Amniotic epithelial cell (primary cell): ENCODE data around the gene PNCK.

ENCODE experiments used
- DNase-seq: peaks from one replicate; pipeline ENCODE4 v3.0.0-alpha.2; 2010; ENCODE audit warnings: low read depth

Gene PNCK

GRCh38 chrX:153640736-153641575 is 32.7 kb downstream of the PNCK start:
- no peak for DNase-seq

GRCh38 chrX:153640045-153640686 is 33.4 kb downstream of the PNCK start:
- no peak for DNase-seq

GRCh38 chrX:153639177-153640044 is 34.2 kb downstream of the PNCK start:
- DNase-seq = no peak

- no peak for DNase-seq
These were observed 35.0 kb downstream of the PNCK start for GRCh38 chrX:153638436-153639176.

GRCh38 chrX:153638041-153638371 is 35.6 kb downstream of the PNCK start:
- no peak for DNase-seq

- no peak for DNase-seq
These were observed 36.2 kb downstream of the PNCK start for GRCh38 chrX:153637121-153638040.

- DNase-seq = no peak
These were observed 36.9 kb downstream of the PNCK start for GRCh38 chrX:153636716-153637115.

- peak; percentile 11 for DNase-seq
These were observed 37.6 kb downstream of the PNCK start for GRCh38 chrX:153635788-153636668.

- DNase-seq = no peak
These were observed 38.2 kb downstream of the PNCK start for GRCh38 chrX:153635388-153635787.

GRCh38 chrX:153634832-153635231 is 38.8 kb downstream of the PNCK start:
- no peak for DNase-seq

GRCh38 chrX:153634236-153634635 is 39.4 kb downstream of the PNCK start:
- no peak for DNase-seq

- DNase-seq = no peak
These were observed 39.9 kb downstream of the PNCK start for GRCh38 chrX:153633607-153634180.

GRCh38 chrX:153633048-153633447 is 40.6 kb downstream of the PNCK start:
- no peak for DNase-seq

- no peak for DNase-seq
These were observed 41.0 kb downstream of the PNCK start for GRCh38 chrX:153632595-153632946.

- no peak for DNase-seq
These were observed 41.6 kb downstream of the PNCK start for GRCh38 chrX:153631907-153632594.

- DNase-seq = no peak
These were observed 42.3 kb downstream of the PNCK start for GRCh38 chrX:153631346-153631745.

GRCh38 chrX:153628665-153629064 is 44.9 kb downstream of the PNCK start:
- DNase-seq = no peak

- DNase-seq = no peak
These were observed 45.5 kb downstream of the PNCK start for GRCh38 chrX:153628129-153628528.

GRCh38 chrX:153627675-153628111 is 45.9 kb downstream of the PNCK start:
- DNase-seq = no peak
